ENCODE measurements around the gene PSG11. TPM values are rescaled to one million over a fixed set of nuclear protein-coding genes. Genes with fewer than 3 reads are reported as not detected.

The PSG11 gene
- total and polyA plus RNA-seq, 2 experiments from 2014 or later, result not detected

Other genes with a start within 250 kb of the PSG11 start
- gene PSG1, start 146.8 kb downstream of the PSG11 start, total RNA-seq, result not detected in 2 replicates
- gene PSG1, start 146.8 kb downstream of the PSG11 start, polyA plus RNA-seq, result not detected in 2 replicates
- gene PSG6, start 108.6 kb downstream of the PSG11 start, total RNA-seq, result not detected in 2 replicates
- gene PSG6, start 108.6 kb downstream of the PSG11 start, polyA plus RNA-seq, result not detected in 2 replicates
- gene PSG7, start 89.3 kb downstream of the PSG11 start, total RNA-seq, result not detected in 2 replicates
- not detected in 2 replicates for gene PSG7, start 89.3 kb downstream of the PSG11 start, polyA plus RNA-seq
- not detected in 2 replicates for gene PSG2, start 56.2 kb upstream of the PSG11 start, total RNA-seq
- gene PSG2, start 56.2 kb upstream of the PSG11 start, polyA plus RNA-seq, result not detected in 2 replicates
- not detected in 2 replicates for gene PSG5, start 160.1 kb upstream of the PSG11 start, total RNA-seq
- not detected in 2 replicates for gene PSG5, start 160.1 kb upstream of the PSG11 start, polyA plus RNA-seq
- gene PSG4, start 179.2 kb upstream of the PSG11 start, total RNA-seq, result not detected in 2 replicates
- gene PSG4, start 179.2 kb upstream of the PSG11 start, polyA plus RNA-seq, result not detected in 2 replicates
- not detected in 2 replicates for gene PSG9, start 243.1 kb upstream of the PSG11 start, total RNA-seq
- gene PSG9, start 243.1 kb upstream of the PSG11 start, polyA plus RNA-seq, result not detected in 2 replicates

Data from cardiac muscle cell (in vitro differentiated cells and primary cell).